Right hindlimb (tissue), 1 donor: ENCODE measurements around the gene CACNA2D3.

Experiments used
- DNase-seq: peaks from one replicate; pipeline ENCODE4 v3.0.0-alpha.2; 2018

The CACNA2D3 gene

GRCh38 chr3:54223063-54223462, 100.7 kb downstream of the CACNA2D3 start:
- no peak for DNase-seq

- no peak for DNase-seq
Observed at GRCh38 chr3:54225841-54226528, 103.6 kb downstream of the CACNA2D3 start.

- no peak for DNase-seq
Observed at GRCh38 chr3:54228806-54229205, 106.5 kb downstream of the CACNA2D3 start.

- DNase-seq = no peak
Observed at GRCh38 chr3:54232618-54233017, 110.3 kb downstream of the CACNA2D3 start.

GRCh38 chr3:54235998-54236397, 113.6 kb downstream of the CACNA2D3 start:
- DNase-seq = no peak

GRCh38 chr3:54237109-54237508, 114.8 kb downstream of the CACNA2D3 start:
- DNase-seq = no peak

GRCh38 chr3:54237788-54238502, 115.6 kb downstream of the CACNA2D3 start:
- no peak for DNase-seq

GRCh38 chr3:54240309-54240708, 118.0 kb downstream of the CACNA2D3 start:
- no peak for DNase-seq

- DNase-seq = no peak
Observed at GRCh38 chr3:54243056-54243931, 120.9 kb downstream of the CACNA2D3 start.

- DNase-seq = no peak
Observed at GRCh38 chr3:54243960-54244682, 121.8 kb downstream of the CACNA2D3 start.

- DNase-seq = no peak
Observed at GRCh38 chr3:54251705-54252104, 129.4 kb downstream of the CACNA2D3 start.

GRCh38 chr3:54257125-54257720, 134.9 kb downstream of the CACNA2D3 start:
- no peak for DNase-seq

GRCh38 chr3:54259636-54260035, 137.3 kb downstream of the CACNA2D3 start:
- peak; percentile 47 for DNase-seq

GRCh38 chr3:54261141-54261540, 138.8 kb downstream of the CACNA2D3 start:
- DNase-seq = peak; percentile 48

- DNase-seq = peak; percentile 51
Observed at GRCh38 chr3:54262541-54262940, 140.2 kb downstream of the CACNA2D3 start.

- no peak for DNase-seq
Observed at GRCh38 chr3:54262946-54263345, 140.6 kb downstream of the CACNA2D3 start.

GRCh38 chr3:54264050-54264449, 141.7 kb downstream of the CACNA2D3 start:
- no peak for DNase-seq

GRCh38 chr3:54270816-54271526, 148.6 kb downstream of the CACNA2D3 start:
- no peak for DNase-seq

- DNase-seq = no peak
Observed at GRCh38 chr3:54273791-54274190, 151.4 kb downstream of the CACNA2D3 start.

GRCh38 chr3:54274607-54275006, 152.3 kb downstream of the CACNA2D3 start:
- DNase-seq = no peak

GRCh38 chr3:54279005-54279583, 156.7 kb downstream of the CACNA2D3 start:
- no peak for DNase-seq
